HuH-7 (cell line): ENCODE data around the gene SHISAL2A.

Experiments used
- DNase-seq: peaks from one replicate; pipeline ENCODE4 v3.0.0; 2011; ENCODE audit warnings: low spot score

SHISAL2A gene

DNA sequence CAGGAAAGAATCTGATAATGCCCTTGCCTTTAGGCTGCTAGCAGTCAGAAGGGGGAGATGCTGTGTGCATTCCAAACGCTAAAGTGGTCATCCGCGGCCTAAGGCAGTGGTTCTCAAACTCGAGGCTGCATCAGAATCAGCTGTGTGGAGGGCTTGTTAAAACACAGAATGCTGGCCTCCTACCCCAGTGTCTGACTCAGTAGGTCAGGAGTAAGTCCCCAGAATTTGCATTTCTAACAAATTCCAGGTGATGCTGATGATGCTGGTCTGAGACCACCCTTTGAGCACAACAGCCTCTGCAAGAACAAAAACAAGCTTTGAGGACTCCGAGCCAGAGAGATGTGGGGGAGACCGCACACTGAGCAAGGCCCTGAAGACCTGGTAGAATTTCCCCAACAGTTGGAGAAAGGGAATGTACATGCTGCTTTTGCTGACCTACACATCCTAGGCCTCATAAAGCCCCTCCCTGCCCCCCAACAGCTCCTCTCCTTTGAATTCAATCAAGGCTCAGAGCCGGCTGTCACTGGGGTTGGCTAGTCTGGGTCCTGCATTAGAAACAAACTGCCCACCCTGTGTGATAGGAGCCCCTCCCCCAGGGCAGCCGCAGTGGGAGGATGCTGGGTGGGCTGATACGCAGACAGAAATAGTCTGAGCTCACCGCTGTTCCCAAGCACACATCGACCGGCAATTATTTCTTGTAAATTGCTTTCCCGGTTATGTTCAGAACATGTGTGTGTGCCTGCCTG is 27.1 kb downstream of the SHISAL2A start:
- DNase-seq = no peak

DNA sequence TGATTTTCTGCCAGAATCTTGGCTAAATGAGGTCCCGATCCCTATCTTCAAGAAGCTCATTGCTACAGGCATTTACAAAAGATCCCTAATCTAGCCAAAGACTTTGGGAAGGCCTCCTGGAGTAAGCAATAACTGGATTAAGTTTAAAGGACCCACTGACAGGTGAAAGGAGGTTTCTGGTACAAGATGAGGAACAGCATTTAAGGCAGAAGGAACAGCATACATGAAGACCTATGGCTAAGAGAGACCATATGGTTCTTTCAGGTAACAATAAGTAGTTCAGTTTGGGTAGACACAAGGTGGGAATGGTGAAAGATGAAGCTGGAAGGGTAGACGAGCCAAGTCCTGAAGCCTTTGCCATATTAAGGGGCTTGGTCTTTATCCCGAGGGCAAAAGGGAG is 27.8 kb downstream of the SHISAL2A start:
- DNase-seq = no peak

GRCh38 chr1:52662645-52663313 is 29.8 kb downstream of the SHISAL2A start:
- DNase-seq = peak; percentile 15

- DNase-seq = no peak
Observed at GRCh38 chr1:52663716-52664115, 30.7 kb downstream of the SHISAL2A start.

DNA sequence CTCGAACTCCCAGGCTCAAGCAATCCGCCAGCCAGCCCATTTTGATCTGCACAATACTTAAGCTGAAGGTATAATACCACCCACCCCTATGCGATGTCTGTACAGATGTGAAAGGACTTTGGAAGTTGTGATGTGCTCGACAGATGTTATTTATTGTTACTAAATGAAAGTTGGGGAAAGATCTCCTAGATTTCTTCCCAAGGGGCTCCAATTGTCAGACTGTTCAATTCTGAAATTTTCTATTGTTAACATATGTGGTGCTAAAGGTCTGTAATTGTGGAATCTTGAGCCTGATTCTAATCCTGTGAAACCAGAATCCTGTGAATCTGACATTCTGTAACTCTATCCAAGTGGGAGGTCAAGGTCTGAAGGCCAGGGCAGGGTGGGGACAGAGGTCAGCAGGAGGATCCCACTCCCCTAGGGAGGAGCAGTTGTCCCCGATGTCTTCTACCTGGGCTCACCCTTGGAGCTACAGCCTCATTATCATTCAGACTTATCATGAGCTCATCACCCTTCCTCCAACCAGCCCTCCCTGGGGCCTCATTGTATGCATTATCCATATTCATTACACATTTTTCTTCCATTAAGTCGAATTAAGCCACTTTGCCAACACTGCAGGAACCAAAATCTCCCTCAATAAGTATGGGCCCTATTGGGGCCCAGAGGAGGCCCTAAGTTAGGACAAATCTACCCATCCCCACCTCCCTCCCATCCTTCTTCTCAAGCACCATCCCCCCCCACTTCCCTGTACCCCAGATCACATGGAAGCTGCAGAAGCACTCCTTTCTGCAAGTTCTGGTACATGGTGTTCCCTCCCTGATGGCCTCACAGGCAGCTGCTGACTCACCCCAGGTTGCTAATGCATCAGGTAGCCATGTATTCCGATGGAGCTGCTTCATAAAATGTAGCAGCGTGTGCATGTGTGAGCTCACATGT is 32.3 kb downstream of the SHISAL2A start:
- DNase-seq = no peak

- DNase-seq = no peak
Observed at GRCh38 chr1:52667290-52667689, 34.3 kb downstream of the SHISAL2A start.

DNA sequence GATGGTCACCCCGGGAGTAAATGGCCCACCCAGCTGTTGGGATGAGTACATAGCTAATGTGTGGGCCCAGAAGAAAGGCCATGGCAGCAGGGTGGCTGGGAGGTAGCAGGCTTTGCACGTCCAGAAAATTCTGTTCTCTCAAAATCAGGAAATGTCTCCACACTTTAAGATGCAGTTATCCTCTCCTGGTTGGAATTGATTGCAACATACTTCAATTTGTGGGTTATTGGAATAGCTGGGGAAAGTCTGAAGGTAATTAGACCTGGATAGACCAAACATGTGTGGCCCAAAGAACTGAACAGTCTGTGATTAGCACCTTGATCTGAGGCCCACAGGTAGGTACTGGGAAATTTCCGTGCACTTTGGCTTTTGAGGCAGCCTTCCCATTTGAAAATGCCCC is 35.0 kb downstream of the SHISAL2A start:
- DNase-seq = no peak

DNA sequence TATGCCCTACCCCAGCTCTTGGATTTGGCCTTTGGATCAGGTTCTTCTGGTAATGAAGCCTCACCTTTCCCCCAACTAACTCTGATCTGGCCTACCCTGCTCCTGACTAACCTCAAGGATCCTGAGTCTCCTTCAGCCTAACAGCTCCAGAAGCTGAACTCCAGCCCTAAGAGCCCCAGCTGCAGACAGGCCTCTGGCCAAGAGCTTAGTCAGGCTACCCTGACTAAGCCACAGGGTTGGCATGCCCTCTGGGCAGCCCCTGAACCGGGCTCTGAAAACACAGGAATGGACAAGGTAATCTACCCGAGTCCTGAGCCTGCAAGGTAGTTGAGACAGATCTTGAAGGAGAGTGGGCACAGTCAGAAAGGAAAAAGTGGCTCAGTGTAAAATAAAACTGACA is 35.7 kb downstream of the SHISAL2A start:
- no peak for DNase-seq

DNA sequence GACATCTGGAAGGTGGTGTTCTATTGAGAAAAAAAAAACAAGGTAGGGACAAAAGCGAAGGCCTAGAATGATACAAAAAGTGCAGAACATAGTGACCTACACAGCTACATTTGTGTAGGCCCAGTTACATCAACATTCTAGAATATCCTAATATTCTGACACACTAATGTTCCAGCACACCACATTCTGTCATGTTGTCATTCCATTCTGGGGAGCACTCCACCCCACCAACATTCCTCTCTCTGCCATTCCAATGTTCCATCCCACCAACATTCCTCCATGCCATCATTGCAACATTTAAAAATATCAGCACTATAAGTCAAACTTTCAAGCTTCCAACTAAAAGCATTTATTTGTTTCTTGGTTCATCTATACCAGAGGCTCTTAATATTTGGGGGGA is 36.7 kb downstream of the SHISAL2A start:
- DNase-seq = no peak

GRCh38 chr1:52670604-52671003 is 37.6 kb downstream of the SHISAL2A start:
- DNase-seq = no peak

DNA sequence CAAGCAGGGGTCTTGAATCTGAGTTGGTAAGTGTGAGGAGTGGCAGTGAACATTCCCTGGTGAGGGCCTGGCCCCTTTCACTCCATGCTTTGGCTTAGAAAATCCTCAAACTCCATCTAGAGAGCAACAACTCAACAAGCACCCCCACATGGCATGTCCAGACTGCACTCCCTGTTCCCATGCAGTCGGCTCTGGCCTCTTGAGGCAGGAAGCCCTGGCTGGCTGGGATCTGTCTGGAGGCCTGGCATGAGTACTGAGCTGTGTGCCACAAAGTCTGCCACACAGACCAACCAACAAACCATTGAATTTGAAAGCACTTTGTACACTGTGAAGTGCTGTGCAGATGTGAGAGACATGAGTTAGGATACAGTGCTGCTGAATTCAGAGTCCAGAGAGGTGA is 40.0 kb downstream of the SHISAL2A start:
- no peak for DNase-seq

GRCh38 chr1:52673513-52673912 is 40.5 kb downstream of the SHISAL2A start:
- DNase-seq = no peak

GRCh38 chr1:52674497-52675384 is 41.8 kb downstream of the SHISAL2A start:
- DNase-seq = no peak

DNA sequence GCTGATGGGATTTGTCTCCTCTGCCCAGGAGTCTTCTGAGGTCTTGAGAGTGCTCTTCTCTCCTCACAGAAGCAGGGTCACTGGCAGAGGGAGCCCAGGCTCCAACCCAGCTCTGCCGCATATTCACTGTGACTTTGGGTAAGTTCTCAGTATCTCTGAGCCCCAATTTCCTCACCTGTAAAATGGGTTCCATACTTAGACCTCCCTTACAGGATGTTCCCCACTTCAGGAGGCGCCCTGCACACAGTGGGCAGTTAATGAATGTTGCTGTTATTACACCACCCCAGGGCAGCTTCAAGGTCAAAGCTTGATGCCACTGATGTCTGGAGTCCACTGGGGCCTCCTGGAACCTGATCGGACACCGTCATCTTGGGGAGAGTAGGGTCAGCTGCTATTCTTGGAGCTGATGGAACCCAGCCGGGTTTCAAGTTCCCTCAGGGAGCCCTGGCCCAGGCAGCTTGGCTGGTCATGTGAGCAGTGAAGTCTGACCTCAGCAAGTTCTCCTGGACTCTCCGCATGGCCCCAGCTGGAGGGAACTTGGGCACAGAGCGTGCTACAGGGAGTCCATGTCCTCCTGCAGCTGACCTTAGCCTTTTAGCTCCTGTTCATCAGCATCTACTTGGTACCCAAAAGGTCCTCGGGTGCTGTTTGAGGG is 43.4 kb downstream of the SHISAL2A start:
- no peak for DNase-seq

DNA sequence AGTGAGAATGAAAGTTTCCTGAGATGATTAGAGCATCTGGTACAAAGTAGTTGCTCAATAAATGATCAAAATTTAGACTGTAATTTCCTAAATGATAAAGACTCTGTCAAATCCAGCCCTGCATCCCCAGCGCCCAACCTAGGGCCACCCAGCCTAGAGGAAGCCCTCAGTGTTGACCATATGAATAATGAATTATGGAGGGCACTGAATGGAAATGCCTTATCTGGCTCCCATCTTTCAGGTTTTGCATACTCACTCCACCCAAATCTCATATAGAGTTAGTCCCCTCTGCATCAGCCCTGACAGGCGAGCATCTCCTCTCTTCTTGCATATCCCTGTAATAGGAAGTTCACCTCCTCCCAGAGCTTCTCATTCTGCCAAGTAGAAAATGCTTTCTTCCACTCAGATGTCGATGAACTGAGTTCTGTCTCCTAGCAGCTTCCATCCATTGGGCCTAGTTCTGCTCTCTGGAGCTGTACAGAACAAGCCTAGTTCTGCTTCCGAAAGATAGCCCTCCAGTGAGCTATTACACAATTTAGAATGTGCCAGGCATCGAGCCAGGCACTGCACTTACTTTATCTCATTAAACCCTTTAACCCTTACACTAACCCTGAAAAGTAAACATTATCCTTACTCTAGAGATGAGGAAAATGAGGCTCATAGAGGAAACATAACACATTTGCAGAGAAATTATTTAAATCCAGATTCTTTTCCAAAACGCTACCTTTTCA is 44.3 kb downstream of the SHISAL2A start:
- DNase-seq = no peak

GRCh38 chr1:52679048-52679447 is 46.1 kb downstream of the SHISAL2A start:
- DNase-seq = no peak

DNA sequence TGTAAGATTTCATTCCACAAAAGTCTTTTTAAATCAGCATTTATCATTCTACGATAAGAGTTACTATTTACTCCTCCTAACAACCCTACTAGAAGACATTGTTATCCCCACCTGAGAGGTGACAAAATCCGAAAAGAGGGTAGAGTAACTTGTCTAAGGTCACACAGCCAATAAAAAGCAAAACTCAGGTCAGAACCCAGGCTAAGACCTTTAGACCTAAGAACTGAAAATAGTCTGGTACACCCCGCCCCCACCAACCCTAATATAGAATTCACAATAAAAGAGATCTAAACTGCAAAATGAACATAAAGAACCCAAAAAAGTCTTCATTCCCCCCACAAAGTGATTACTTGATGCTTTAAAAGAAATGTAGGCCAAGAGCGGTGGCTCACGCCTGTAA is 46.5 kb downstream of the SHISAL2A start:
- DNase-seq = no peak

DNA sequence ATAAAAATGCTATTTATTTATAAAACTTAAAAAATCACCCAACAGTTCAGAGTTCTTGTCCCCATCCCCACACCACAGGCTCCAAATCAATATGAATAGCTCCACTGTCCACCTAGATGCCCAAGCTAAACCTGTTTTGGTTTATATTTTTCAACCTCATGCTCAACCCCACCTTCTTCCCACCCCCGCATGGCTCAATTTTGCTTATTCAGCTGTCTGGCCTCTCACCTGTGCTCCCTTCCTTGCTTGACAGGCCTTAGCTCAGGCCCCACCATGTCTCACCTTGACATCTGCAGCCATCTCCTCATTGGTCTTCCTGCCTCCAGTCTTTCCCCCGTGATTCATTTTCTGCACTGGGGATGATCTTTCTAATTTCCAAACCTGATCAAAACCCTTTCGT is 47.4 kb downstream of the SHISAL2A start:
- DNase-seq = no peak

GRCh38 chr1:52681136-52681535 is 48.2 kb downstream of the SHISAL2A start:
- no peak for DNase-seq

GRCh38 chr1:52683367-52683940 is 50.5 kb downstream of the SHISAL2A start:
- no peak for DNase-seq
